ENCODE results near the gene BRWD1. TPM values are rescaled to one million over a fixed set of nuclear protein-coding genes. Genes with fewer than 3 reads are reported as not detected.

Gene BRWD1
- total RNA-seq, 1 donor from 2014 or later = 62.1 TPM

DNA sequence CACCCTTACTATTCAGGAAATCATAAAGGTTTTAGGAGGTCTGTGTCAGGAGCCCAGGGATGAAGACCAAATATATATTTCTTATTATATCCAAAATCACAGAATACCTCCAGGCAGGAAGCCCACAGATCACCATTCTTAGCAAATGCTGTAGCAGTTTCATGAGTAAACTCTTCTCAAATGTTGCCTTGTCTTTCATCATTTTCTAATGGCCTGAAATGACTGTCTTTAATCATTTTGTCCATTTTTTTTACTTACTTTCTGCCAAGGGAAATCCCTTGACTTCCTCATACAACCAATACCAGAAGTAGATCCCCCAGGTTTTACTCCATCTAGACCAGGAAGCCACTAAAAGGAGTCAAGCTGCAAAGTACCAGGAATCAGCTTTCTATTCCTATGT, 162.6 kb downstream of the BRWD1 start:
- intact Hi-C loops (cut with DNase I) = no loop called here
- Histone ChIP-seq H3K9me3 (no peaks in the 10 kb centered on the region), H3K4me1 (no peaks in the 10 kb centered on the region), H3K27me3 (no peaks in the 10 kb centered on the region), H3K27ac (no peak overlapping the region), H3K36me3 (no peaks in the 10 kb centered on the region), H3K4me3 (no peak overlapping the region)
- TF ChIP-seq, protein P1, sequence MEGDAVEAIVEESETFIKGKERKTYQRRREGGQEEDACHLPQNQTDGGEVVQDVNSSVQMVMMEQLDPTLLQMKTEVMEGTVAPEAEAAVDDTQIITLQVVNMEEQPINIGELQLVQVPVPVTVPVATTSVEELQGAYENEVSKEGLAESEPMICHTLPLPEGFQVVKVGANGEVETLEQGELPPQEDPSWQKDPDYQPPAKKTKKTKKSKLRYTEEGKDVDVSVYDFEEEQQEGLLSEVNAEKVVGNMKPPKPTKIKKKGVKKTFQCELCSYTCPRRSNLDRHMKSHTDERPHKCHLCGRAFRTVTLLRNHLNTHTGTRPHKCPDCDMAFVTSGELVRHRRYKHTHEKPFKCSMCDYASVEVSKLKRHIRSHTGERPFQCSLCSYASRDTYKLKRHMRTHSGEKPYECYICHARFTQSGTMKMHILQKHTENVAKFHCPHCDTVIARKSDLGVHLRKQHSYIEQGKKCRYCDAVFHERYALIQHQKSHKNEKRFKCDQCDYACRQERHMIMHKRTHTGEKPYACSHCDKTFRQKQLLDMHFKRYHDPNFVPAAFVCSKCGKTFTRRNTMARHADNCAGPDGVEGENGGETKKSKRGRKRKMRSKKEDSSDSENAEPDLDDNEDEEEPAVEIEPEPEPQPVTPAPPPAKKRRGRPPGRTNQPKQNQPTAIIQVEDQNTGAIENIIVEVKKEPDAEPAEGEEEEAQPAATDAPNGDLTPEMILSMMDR (IDR thresholded peaks at IDR 0.05) = no peak
- no peak for DNase-seq (ENCODE audit: extremely low spot score in 2 of 2)

DNA sequence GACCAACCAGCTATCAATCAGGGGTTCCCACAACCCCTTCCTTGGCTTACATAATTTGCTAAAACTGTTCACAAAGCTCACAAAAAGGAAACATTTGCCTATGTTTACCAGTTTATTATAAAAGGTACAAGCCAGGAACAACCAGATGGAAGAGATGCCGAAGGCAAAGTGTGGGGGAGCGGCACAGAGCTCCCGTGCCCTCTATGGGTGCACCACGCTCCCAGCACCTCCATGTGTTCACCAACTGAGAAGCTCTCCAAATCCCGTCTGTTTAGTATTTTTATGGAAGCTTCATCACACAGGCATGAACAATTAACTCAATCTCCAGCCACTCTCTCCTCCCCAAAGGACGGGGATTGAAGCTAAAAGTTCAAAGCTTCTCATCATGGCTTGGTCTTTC, 163.1 kb downstream of the BRWD1 start:
- H3K27ac ChIP-seq = no peak overlapping the region
- intact Hi-C loops (cut with DNase I) = no loop called here
- H3K9me3 ChIP-seq = no peaks in the 10 kb centered on the region
- H3K4me3 ChIP-seq = no peak overlapping the region
- no peak for DNase-seq (ENCODE audit: extremely low spot score in 2 of 2)
- H3K27me3 ChIP-seq = no peaks in the 10 kb centered on the region
- H3K36me3 ChIP-seq = no peaks in the 10 kb centered on the region
- TF ChIP-seq POLR2A (IDR thresholded peaks at IDR 0.05) (no peak), POLR2AphosphoS5 (IDR thresholded peaks at IDR 0.05; ENCODE audit: insufficient read depth in 1 of 2, low read depth in 1 of 2) (no peak)
- TF ChIP-seq, protein P1 (IDR thresholded peaks at IDR 0.05) = no peak
- H3K4me1 ChIP-seq = no peaks in the 10 kb centered on the region

DNA sequence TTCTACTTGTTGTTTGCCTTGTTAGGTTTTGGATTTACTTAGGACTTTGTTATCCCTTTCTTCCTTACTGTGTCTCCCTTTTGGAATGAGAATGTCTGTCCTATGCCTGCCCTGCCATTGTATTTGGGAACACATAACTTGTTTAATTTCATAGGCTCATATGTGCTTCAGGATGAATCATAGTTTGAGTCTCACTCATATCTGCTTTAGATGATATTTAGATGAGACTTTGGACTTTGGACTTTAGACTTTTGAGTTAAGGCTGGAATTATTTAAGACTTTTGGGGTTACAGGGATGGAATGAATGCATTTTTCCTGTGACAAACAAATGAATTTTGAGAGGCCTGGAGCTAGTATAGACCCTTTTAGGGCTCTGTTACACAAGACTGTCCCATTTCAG, 163.6 kb downstream of the BRWD1 start:
- Histone ChIP-seq H3K27me3 (no peaks in the 10 kb centered on the region), H3K4me3 (no peak overlapping the region), H3K36me3 (no peaks in the 10 kb centered on the region), H3K9me3 (no peaks in the 10 kb centered on the region), H3K4me1 (no peaks in the 10 kb centered on the region), H3K27ac (no peak overlapping the region)
- TF ChIP-seq, protein P1 (IDR thresholded peaks at IDR 0.05) = no peak
- TF ChIP-seq POLR2AphosphoS5 (IDR thresholded peaks at IDR 0.05; ENCODE audit: insufficient read depth in 1 of 2, low read depth in 1 of 2) (no peak), POLR2A (IDR thresholded peaks at IDR 0.05) (no peak)
- intact Hi-C loops (cut with DNase I) = no loop called here
- no peak for DNase-seq (ENCODE audit: extremely low spot score in 2 of 2)

DNA sequence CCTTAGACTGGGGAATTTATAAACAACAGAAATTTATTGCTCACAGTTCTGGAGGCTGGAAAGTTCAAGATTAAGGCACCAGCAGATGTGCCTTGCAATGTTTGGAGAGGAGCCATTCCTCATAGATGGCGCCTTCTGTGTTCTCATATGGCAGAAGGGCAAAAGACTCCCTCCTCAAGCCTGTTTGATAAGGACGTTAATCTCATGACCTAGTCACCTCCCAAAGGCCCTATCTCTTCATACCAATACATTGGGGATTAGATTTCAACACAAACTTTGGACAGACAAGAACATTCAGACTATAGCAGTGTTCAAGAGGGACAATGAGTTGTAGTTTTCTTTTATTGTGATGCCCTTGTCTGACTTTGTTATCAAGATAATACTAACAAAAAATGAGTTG, 164.5 kb downstream of the BRWD1 start:
- Histone ChIP-seq H3K4me3 (no peak overlapping the region), H3K27me3 (no peaks in the 10 kb centered on the region), H3K4me1 (no peaks in the 10 kb centered on the region), H3K36me3 (no peaks in the 10 kb centered on the region), H3K9me3 (no peaks in the 10 kb centered on the region), H3K27ac (no peak overlapping the region)
- intact Hi-C loops (cut with DNase I) = no loop called here
- DNase-seq (ENCODE audit: extremely low spot score in 2 of 2) = no peak
- no peak for TF ChIP-seq POLR2AphosphoS5 (IDR thresholded peaks at IDR 0.05; ENCODE audit: insufficient read depth in 1 of 2, low read depth in 1 of 2)
- no peak for TF ChIP-seq POLR2A (IDR thresholded peaks at IDR 0.05)
- TF ChIP-seq, protein P1 (IDR thresholded peaks at IDR 0.05) = no peak

DNA sequence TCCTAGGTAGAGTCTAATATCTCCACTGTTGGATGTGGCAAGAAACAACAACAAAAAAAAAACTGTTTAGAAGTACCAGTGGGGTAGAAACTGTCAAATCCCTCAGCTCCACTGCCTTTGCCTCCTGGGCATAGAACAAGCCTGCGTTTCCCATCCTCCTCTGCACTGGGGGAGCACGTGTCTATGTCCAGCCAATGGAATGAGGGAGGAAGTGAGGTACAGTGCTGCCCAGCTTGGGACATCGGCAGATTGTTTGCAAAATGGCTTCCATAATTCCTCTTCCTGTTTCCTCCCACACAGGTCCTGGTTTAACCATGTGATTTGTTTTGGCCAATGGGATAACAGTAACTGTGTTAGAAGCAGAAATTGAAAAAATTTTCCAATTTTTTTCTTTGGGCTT, 169.2 kb downstream of the BRWD1 start:
- Histone ChIP-seq H3K36me3 (no peaks in the 10 kb centered on the region), H3K27ac (no peak overlapping the region), H3K4me1 (no peaks in the 10 kb centered on the region), H3K4me3 (no peak overlapping the region), H3K9me3 (no peaks in the 10 kb centered on the region), H3K27me3 (no peaks in the 10 kb centered on the region)
- DNase-seq (ENCODE audit: extremely low spot score in 2 of 2) = no peak
- intact Hi-C loops (cut with DNase I) = no loop called here
- TF ChIP-seq, protein P1 (IDR thresholded peaks at IDR 0.05) = no peak
- TF ChIP-seq POLR2AphosphoS5 (IDR thresholded peaks at IDR 0.05; ENCODE audit: insufficient read depth in 1 of 2, low read depth in 1 of 2) = no peak
- TF ChIP-seq POLR2A (IDR thresholded peaks at IDR 0.05) = no peak

Data from vagina (tissue), 2 donors.